Stimulated activated CD8-positive, alpha-beta memory T cell treated with anti-CD3 and anti-CD28 coated beads, Interleukin-7, amount 100 ng/mL, for 1 hour (primary cell): ENCODE data around the gene PIGT.

ENCODE experiments used
- DNase-seq, 2 donors: peaks; one replicate each; pipeline ENCODE4 v3.0.0-alpha.2; 2020; ENCODE audit warnings: low read depth in 2 of 2

Gene PIGT

GRCh38 chr20:45400346-45401031, 15.5 kb upstream of the PIGT start:
- DNase-seq: no peak

- DNase-seq: no peak
These were observed 13.0 kb upstream of the PIGT start for GRCh38 chr20:45402946-45403345.

- no peak for DNase-seq
These were observed 11.5 kb upstream of the PIGT start for GRCh38 chr20:45404438-45404837.

- no peak for DNase-seq
These were observed 10.2 kb upstream of the PIGT start for GRCh38 chr20:45405571-45406259.

GRCh38 chr20:45406260-45407066, 9.5 kb upstream of the PIGT start:
- peak in 1 of 2 donors; percentile 13 for DNase-seq

- DNase-seq: no peak
These were observed 8.7 kb upstream of the PIGT start for GRCh38 chr20:45407067-45407745.

GRCh38 chr20:45407783-45408645, 7.9 kb upstream of the PIGT start, which contains the start of gene DBNDD2:
DBNDD2 (plus strand) TSS chr20:45408289; CDS start chr20:45408468, 179 bp downstream.
- no peak for DNase-seq

GRCh38 chr20:45408646-45409213, 7.2 kb upstream of the PIGT start:
- no peak for DNase-seq

GRCh38 chr20:45409521-45410272, 6.2 kb upstream of the PIGT start:
- DNase-seq: no peak

- no peak for DNase-seq
These were observed 5.1 kb upstream of the PIGT start for GRCh38 chr20:45410887-45411286.

GRCh38 chr20:45412653-45413052, 3.3 kb upstream of the PIGT start:
- no peak for DNase-seq

GRCh38 chr20:45413479-45413878, 2.5 kb upstream of the PIGT start:
- DNase-seq: no peak

GRCh38 chr20:45416917-45417316, 976 bp downstream of the PIGT start:
- no peak for DNase-seq

GRCh38 chr20:45419188-45420091, 3.5 kb downstream of the PIGT start:
- no peak for DNase-seq

GRCh38 chr20:45420125-45420524, 4.2 kb downstream of the PIGT start:
- no peak for DNase-seq

GRCh38 chr20:45423700-45424099, 7.8 kb downstream of the PIGT start:
- DNase-seq: no peak

GRCh38 chr20:45425561-45425960, 9.6 kb downstream of the PIGT start:
- DNase-seq: no peak

GRCh38 chr20:45426320-45427016, 10.5 kb downstream of the PIGT start:
- DNase-seq: no peak
